HG02840 (cell line): Measurements from ENCODE around the gene MYO1G.
"Not testable (repeated sequence)": the region's sequence is repeated elsewhere in the genome, so short reads cannot be mapped to it uniquely, and the experiment has no call there.

Experiments used
- ATAC-seq: cut with Tn5 transposase; IDR thresholded peaks from one replicate; pipeline ENCODE4 v1.9.1; 2021; ENCODE audit warnings: mild to moderate bottlenecking, moderate library complexity, moderate number of reproducible peaks; ENCODE audit not compliant: unreplicated experiment, low FRiP score

The MYO1G gene

GRCh38 chr7:44978511-44979366, at the start of gene MYO1G:
Gene MYO1G, minus strand, starts transcription at chr7:44979015. Its CDS starts 54 bp downstream, at chr7:44978961.
- ATAC-seq = peak; percentile 50

- no peak for ATAC-seq
Measured at GRCh38 chr7:45028138-45028919, 49.5 kb upstream of the MYO1G start.

GRCh38 chr7:45027774-45028114, 48.9 kb upstream of the MYO1G start:
- peak; percentile 18 for ATAC-seq

GRCh38 chr7:45026984-45027773, 48.4 kb upstream of the MYO1G start:
- ATAC-seq = peak; percentile 50

GRCh38 chr7:45026013-45026412, 47.2 kb upstream of the MYO1G start:
- no peak for ATAC-seq

- not testable (repeated sequence) for ATAC-seq
Measured at GRCh38 chr7:45025473-45025872, 46.7 kb upstream of the MYO1G start.

- ATAC-seq = no peak
Measured at GRCh38 chr7:45024126-45024744, 45.4 kb upstream of the MYO1G start.

GRCh38 chr7:45021604-45022296, 42.9 kb upstream of the MYO1G start:
- ATAC-seq = no peak

- ATAC-seq = no peak
Measured at GRCh38 chr7:45020915-45021314, 42.1 kb upstream of the MYO1G start.

- no peak for ATAC-seq
Measured at GRCh38 chr7:45017253-45017652, 38.4 kb upstream of the MYO1G start.

- ATAC-seq = no peak
Measured at GRCh38 chr7:45015313-45015712, 36.5 kb upstream of the MYO1G start.

- no peak for ATAC-seq
Measured at GRCh38 chr7:45013465-45013967, 34.7 kb upstream of the MYO1G start.

- no peak for ATAC-seq
Measured at GRCh38 chr7:45007571-45008328, 28.9 kb upstream of the MYO1G start.

- no peak for ATAC-seq
Measured at GRCh38 chr7:45007106-45007505, 28.3 kb upstream of the MYO1G start.

GRCh38 chr7:45003789-45004188, 25.0 kb upstream of the MYO1G start:
- no peak for ATAC-seq

- ATAC-seq = no peak
Measured at GRCh38 chr7:45001826-45002225, 23.0 kb upstream of the MYO1G start.

- peak; percentile 28 for ATAC-seq
Measured at GRCh38 chr7:45001138-45001694, 22.4 kb upstream of the MYO1G start.
